MG63 (cell line): ENCODE data around the gene CTXN3. TPM values are rescaled to one million over a fixed set of nuclear protein-coding genes. Genes with fewer than 3 reads are reported as not detected.

ENCODE experiments used
- DNase-seq: peaks from one replicate; pipeline ENCODE4 v3.0.0-alpha.2; 2020
- H3K27me3 ChIP-seq: fragments of 250-450 bp; sonication (Bioruptor Pico); 2 replicates; pipeline ENCODE4 v1.5.1; 2020; ENCODE audit warnings: mild to moderate bottlenecking, moderate library complexity
- H3K36me3 ChIP-seq: fragments of 250-450 bp; sonication (Bioruptor Pico); 2 replicates; pipeline ENCODE4 v1.5.1; 2020; ENCODE audit warnings: mild to moderate bottlenecking, moderate library complexity
- H3K4me3 ChIP-seq: fragments of 250-450 bp; sonication (Bioruptor Pico); 2 replicates; pipeline ENCODE4 v1.5.1; 2020; ENCODE audit warnings: mild to moderate bottlenecking, moderate library complexity
- H3K9me3 ChIP-seq: fragments of 250-450 bp; sonication (Bioruptor Pico); 2 replicates; pipeline ENCODE4 v1.5.1; 2020; ENCODE audit warnings: mild to moderate bottlenecking, moderate library complexity
- total RNA-seq: library from RNA; depleted of rRNA; stranded (reverse); fragments of >200 nt; shearing (Covaris generic); gene quantifications from 2 replicates; pipeline ENCODE4 v1.2.3, GENCODE V29; 2014; ENCODE audit warnings: low replicate concordance; rRNA removed

CTXN3 gene
- total RNA-seq, 1 experiment from 2014 or later = not detected

GRCh38 chr5:127707209-127707608 is 58.3 kb downstream of the CTXN3 start:
- Histone ChIP-seq H3K9me3 (no peaks in the 10 kb centered on the region), H3K27me3 (no peaks in the 10 kb centered on the region), H3K36me3 (no peaks in the 10 kb centered on the region), H3K4me3 (no peak overlapping the region)
- no peak for DNase-seq

Other genes with a start within 250 kb of the CTXN3 start
- 26.8 and 40.3 TPM in 2 replicates for gene PRRC1, start 131.4 kb upstream of the CTXN3 start, total RNA-seq
- gene CCDC192, start 54.3 kb downstream of the CTXN3 start, total RNA-seq = not detected in 2 replicates